Measurements from ENCODE around the gene CLDN6. TPM values are rescaled to one million over a fixed set of nuclear protein-coding genes. Genes with fewer than 3 reads are reported as not detected.

The CLDN6 gene
- polyA plus RNA-seq, 4 donors: 1.1 to 38.0 (median 32.7) TPM

DNA sequence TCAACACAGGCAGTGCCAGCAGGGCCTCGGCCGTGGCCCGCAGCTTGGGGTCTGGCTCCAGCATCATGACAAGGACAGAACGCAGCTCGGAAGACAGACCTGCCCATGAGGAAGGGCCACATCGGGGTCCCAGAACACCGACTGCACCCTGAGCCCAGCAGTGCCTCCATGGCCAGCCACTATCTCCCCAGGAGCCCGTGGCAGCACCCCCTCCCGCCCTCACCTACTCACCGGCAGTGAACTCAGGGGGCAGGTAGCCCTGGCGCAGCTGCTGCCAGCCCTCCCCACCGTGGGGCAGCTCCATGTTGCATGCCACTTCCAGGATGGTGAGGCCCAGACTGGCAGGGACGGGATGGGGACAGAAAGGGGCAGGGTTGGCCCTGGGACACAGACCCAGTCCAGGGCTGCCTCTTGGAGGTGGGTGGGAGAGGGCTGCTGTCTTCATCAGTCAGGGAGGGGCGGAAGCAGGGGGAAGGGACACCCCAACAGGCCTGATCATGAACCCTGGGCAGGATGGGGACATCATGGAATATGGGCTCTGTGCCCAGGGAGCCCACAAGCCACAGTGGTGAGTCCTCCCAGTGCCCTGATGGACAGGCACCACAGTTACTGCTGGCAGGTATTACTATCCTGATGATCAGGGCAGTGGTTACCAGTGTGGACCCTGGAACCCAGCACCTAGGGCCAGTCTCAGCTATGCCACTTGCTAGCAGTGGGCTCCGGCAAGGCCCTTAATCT is 43.5 kb downstream of the CLDN6 start:
- no peak for DNase-seq (ENCODE audit: low read depth in 4 of 4, low spot score in 3 of 4)

DNA sequence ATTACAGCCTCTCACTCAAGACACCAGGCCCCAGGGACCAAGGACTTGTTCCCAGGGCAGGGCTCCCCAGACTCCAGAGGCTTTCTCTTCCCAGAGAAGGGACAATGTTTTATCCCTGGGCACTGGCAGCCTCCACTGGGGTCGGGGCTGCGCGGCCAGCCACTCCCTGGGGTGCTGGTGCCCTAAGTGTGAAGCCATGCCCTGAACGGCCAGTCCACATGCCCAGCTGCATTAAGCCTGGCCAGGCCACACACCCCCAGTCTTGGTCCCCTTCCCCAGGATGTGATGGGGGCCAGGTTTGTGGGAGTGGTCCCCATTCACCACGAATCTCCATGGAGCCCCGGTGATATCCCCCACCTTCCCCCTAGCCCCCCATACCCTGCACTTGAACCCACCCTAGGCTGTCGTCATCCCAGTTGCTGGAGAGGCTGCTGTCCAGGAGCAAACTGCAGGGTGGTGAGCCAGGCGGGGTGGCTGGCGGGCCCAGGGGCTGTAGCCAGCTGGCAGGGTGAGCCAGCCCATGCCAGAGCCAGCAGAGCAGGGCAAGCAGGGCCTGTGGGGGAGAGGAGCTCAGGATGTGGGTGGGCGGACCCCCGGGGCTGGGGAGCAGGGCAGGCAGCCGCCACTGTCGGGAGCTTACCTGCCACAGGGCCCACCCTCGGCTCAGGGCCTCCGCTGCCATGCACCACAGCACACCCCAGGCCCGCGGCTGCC is 44.2 kb downstream of the CLDN6 start:
- DNase-seq (ENCODE audit: low read depth in 4 of 4, low spot score in 3 of 4): no peak

DNA sequence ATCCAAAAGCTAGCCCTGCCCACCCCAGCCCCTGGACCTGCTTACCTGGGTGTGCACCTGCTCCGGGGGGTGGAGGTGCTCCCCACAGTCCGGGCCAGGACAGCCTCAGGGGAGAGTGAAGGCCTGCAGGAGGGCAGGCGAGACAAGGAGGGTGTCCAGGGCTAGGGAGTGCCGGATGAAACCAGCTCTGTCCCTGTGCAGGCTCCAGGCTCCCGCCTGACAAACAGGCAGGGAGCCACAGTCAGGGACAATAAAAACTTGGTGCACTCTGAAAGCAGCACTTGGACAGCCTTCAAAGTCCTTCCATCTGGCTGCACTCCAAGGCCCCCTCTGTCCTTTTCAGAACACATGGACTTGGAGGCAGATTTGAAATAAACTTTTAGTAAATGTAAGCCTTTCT is 44.9 kb downstream of the CLDN6 start:
- DNase-seq (ENCODE audit: low read depth in 4 of 4, low spot score in 3 of 4): no peak

DNA sequence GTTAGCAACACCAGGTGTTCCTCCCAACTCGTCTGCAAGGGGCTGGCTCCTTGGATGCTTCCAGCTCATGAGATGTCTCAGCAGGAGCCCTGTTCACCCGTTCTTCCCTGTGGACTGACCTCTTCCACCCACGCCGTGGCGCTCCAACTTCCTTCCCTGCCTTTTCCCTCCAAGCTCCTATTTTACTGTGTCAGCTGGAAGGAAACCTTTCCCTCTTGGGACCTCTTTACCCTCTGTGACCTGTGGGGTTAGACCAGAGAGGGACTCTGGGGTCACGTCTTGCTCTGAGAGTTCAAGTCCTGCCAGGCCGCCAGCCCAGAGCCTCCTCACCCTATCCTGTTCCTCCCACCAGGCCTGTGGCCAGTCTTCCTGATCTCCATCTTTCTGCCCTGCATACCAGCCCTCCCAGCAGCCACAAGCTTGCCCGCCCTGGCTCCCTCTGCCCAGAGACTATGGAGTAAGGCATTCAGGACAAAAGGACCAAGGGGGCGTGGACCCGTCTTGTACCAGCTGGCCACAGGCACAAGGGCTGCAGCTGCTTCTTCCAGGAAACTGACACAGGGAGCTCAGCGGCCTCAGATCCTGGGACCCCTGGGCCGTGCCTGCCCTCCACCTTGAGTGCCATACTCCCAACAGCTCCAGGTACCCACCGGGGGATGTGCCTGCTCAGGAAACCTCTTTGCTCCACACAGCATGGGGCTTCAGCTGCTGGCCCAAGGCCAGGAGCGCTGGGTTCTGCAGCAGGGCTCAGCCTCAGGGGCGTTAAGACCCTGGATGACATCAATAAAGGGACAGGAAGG is 45.8 kb downstream of the CLDN6 start:
- no peak for DNase-seq (ENCODE audit: low read depth in 4 of 4, low spot score in 3 of 4)

DNA sequence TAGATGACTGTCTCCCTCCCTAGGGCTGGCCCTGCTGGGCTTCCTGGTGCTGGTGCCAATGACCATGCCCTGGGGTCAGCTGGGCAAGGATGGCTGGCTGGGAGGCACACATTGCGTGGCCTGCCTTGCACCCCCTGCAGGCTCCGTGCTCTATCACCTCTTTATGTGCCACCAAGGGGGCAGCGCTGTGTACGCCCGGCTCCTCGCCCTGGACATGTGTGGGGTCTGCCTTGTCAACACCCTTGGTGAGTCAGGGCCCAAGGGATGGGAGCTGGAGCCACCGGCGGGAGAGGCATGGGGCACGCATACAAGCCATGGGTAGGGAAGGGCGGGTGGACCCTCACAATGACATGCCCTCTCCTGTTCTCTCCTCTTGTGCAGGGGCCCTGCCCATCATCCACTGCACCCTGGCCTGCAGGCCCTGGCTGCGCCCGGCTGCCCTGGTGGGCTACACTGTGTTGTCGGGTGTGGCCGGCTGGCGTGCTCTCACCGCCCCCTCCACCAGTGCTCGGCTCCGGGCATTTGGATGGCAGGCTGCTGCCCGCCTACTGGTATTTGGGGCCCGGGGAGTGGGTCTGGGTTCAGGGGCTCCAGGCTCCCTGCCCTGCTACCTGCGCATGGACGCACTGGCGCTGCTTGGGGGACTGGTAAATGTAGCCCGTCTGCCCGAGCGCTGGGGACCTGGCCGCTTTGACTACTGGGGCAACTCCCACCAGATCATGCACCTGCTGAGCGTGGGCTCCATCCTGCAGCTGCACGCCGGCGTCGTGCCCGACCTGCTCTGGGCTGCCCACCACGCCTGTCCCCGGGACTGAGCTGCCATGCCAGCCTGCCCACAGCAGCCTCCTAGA is 46.6 kb downstream of the CLDN6 start:
- DNase-seq (ENCODE audit: low read depth in 4 of 4, low spot score in 3 of 4): no peak

DNA sequence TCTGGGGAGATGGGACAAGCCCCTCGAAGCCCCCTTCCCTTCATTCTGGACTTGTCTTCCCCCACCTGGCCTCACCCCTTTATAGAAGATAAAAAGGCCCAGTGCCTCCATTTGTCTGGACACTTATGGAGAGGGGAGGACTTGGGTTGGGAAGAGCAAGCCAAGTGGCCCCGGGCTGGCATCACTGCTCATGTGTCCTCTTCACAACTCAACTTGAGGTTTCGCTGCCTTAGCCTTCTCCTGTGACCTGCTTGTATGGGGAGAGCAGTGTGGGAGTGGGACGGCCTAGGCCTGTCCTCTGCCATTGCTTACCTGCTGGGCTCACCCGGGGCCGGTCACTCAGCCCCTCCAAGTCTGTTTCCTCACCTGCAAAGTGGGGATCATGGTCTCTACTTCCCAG is 47.4 kb downstream of the CLDN6 start:
- no peak for DNase-seq (ENCODE audit: low read depth in 4 of 4, low spot score in 3 of 4)

DNA sequence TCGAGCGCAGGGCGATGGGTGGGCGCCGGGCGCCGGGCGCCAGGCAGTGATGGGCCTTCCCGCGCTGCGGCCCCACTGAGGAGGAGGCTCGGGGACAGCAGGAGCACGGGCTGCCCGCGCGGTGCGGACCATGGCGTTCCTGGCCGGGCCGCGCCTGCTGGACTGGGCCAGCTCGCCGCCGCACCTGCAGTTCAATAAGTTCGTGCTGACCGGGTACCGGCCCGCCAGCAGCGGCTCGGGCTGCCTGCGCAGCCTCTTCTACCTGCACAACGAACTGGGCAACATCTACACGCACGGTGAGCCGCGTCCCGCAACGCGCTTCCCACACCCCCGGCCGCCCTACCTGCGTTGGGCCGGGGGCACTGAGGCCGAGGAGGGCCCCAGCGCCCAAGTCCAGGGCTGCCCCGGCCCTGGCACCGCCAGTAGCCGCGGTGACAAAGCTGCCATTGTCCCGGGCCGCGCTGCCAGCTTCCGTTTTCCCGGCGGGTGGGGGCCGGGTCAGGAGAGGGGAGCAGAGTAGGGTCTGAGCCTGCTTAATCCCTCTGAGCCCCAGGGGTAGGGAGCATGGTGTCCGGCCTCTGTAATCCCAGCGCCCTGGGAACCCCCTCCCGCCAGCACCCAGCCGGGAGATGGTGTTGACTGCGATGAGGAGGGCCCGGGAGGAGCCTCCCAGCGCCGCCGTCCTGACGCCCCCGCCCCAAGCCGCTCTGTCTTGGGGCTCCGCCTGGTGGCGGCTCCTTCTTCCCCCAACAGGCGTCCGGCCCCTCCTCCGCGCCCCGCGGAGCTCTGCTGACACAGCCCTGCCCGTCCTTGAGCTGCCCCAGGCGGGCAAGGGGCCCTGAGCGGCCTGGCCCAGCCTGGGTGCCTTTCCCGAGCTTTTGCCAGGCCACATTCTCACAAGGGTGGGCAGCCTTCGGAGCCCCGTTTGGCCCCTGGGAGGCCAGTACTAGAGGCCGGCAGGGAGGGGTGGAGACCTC is 48.1 kb downstream of the CLDN6 start:
- no peak for DNase-seq (ENCODE audit: low read depth in 4 of 4, low spot score in 3 of 4)

DNA sequence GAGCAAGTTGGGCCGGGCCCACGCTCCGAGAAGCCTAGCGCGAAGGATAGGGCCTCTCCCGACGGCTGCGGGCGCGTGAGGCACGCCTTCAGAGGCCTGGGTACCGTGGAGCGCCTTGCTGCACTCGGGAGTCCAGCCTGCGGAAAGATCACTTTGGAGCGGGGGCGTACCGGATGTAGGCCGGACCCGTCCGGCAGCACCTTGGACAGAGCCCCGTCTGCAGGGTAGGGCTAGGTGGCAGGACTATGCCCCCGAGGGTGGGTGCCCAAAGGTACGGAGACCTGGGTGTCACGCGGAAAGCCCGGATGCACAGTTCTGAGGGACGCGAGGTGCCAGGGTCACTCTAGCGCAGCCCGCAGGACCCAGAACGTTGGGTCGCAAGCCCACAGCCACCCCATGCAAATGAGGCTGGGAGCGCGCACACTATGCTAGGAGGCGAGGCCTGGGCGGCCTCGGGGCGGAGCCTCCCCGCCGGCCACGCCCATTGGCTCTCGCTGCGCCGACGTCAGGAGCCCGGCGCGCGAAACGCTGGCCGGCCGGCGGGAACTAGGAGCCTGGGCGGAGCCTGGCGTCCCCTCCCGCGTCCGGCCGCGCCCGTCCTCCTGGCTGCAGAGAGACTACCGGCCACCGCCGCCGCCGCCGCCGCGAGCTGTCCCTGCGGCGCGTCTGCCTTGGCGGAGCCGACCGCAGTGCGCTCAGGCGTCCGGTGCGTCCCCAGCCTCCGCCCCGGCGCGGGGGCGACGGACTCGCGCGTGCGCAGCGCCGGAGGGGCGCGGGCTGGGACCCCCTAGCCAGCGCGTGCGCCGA is 49.0 kb downstream of the CLDN6 start, which contains the start of gene PAQR4:
TSS of gene PAQR4 (plus strand) at position 611 of the 807 bp plus-strand sequence. CDS start 327 bp downstream, outside the sequence.
- DNase-seq (ENCODE audit: low read depth in 4 of 4, low spot score in 3 of 4): peak; percentile 72 to 83 (median 76)

DNA sequence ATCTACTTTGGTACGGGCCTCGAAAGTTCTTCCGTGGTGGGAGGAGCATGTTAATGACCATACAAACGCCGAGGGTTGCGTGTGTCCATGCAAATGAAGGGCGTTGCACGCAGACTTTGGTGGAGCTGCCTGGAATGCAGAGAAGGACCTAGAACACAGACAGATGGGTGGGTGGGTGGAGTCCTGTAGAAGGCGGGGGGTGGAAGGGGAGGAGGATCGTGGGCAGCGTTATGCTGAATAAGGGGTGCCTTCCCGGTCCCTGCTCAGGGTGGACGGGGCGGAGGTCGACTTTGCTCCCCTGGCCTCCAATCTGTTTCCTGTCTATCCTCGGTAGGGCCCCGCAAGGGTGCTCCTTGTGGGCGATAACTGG is 49.6 kb downstream of the CLDN6 start:
- DNase-seq (ENCODE audit: low read depth in 4 of 4, low spot score in 3 of 4): no peak

DNA sequence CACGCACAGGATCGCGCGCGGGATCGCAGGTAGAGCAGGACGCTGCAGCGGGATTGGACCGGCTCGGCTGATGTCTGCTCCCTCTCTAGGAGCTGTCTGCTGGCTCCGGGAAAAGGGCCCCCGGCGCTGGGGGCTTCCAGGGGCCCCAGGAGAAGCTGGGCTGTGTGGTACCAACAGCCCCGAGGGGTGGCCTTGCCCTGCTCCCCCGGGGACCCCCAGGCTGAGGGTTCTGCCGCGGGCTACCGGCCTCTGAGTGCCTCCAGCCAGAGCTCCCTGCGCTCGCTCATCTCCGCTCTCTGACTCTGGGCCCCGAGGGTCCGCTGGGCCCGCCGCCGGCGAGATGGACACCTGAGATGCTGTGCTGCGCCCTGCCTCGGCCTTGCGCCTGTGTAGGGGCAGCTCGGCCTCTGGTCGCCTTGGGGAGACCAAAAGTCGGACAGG is 50.2 kb downstream of the CLDN6 start:
- no peak for DNase-seq (ENCODE audit: low read depth in 4 of 4, low spot score in 3 of 4)

DNA sequence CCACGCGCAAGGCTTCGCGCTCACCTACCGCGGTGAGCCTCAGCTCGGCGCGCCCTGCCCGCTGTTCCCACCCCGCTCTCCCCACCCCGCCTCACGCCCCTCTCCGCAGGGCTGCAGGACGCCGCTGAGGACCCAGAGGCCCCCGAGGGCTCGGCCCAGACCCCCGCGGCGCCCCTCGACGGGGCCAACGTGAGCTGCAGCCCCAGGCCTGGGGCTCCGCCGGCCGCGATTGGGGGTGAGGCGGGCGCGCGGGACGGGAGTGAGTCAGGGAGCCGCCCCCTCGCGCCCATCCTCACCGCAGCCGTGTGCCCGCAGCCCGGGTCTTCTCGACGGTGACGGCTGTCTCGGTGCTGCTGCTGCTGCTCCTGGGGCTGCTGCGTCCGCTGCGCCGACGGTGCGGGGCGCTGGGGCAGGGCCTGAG is 50.8 kb downstream of the CLDN6 start:
- DNase-seq (ENCODE audit: low read depth in 4 of 4, low spot score in 3 of 4): no peak

DNA sequence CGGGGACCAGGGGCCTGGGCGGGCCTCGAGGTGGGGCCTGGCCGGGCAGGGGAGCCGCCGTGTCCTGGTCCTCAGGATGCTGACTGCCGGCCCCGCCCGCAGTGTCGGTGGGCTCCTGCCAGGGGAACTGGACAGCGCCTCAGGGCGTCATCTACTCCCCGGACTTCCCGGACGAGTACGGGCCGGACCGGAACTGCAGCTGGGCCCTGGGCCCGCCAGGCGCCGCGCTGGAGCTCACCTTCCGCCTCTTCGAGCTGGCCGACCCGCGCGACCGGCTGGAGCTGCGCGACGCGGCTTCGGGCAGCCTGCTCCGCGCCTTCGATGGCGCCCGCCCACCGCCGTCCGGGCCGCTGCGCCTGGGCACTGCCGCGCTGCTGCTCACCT is 51.2 kb downstream of the CLDN6 start:
- DNase-seq (ENCODE audit: low read depth in 4 of 4, low spot score in 3 of 4): no peak

DNA sequence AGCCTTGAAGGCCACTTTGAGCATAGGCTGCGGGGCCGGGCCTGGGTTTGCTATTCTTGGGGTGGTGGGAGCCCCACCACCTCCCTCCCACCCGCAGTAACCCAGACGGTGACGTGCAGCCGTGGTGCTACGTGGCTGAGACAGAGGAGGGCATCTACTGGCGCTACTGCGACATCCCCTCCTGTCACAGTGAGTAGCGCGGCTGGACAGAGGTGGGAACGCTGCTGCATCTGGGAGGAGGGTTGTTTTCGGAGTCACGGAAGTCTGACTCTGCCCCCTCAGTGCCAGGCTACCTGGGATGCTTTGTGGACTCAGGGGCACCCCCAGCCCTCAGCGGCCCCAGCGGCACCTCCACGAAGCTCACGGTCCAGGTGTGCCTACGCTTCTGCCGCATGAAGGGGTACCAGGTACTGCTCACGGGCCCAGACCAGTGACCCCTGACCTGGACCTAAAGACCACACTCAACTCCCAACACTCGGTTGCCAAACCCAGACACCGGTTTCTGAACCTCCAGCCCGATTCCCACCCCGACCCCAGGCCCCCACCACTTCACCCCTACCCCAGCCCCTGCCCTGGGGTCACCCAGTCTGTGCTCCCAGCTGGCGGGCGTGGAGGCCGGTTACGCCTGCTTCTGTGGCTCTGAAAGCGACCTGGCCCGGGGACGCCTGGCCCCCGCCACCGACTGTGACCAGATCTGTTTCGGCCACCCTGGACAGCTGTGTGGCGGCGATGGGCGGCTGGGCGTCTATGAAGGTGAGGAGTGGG is 51.8 kb downstream of the CLDN6 start:
- no peak for DNase-seq (ENCODE audit: low read depth in 4 of 4, low spot score in 3 of 4)

Other genes with a start within 250 kb of the CLDN6 start
- 100 to 1,000 TPM; 211 to 300 (median 224) TPM for gene ELOB, start 240.9 kb downstream of the CLDN6 start, polyA plus RNA-seq (ENCODE audit: insufficient read length in 4 of 4)
- under 1 TPM in 3 of 4 donors, not detected in 1; 0.18 to 0.80 (median 0.20) TPM for gene PRSS33, start 230.6 kb downstream of the CLDN6 start, polyA plus RNA-seq (ENCODE audit: insufficient read length in 4 of 4)
- not detected for gene PRSS41, start 219.7 kb downstream of the CLDN6 start, polyA plus RNA-seq (ENCODE audit: insufficient read length in 4 of 4)
- gene PRSS21, start 200.9 kb downstream of the CLDN6 start, polyA plus RNA-seq (ENCODE audit: insufficient read length in 4 of 4): under 1 TPM in 1 of 4 donors, not detected in 3; 0.44 TPM
- under 1 TPM in 3 of 4 donors, not detected in 1; 0.42 to 0.50 (median 0.47) TPM for gene ZG16B, start 187.9 kb downstream of the CLDN6 start, polyA plus RNA-seq (ENCODE audit: insufficient read length in 4 of 4)
- gene PRSS22, start 160.0 kb downstream of the CLDN6 start, polyA plus RNA-seq (ENCODE audit: insufficient read length in 4 of 4): 10 to 100 TPM in 1 of 4 donors, 1 to 10 TPM in 2, under 1 TPM in 1; 0.35 to 14.5 (median 6.9) TPM
- 10 to 100 TPM; 21.1 to 30.0 (median 23.1) TPM for gene FLYWCH2, start 135.0 kb downstream of the CLDN6 start, polyA plus RNA-seq (ENCODE audit: insufficient read length in 4 of 4)
- gene FLYWCH1, start 106.3 kb downstream of the CLDN6 start, polyA plus RNA-seq (ENCODE audit: insufficient read length in 4 of 4): 10 to 100 TPM; 14.9 to 35.3 (median 18.5) TPM
- gene KREMEN2, start 53.9 kb downstream of the CLDN6 start, polyA plus RNA-seq (ENCODE audit: insufficient read length in 4 of 4): 1 to 10 TPM in 3 of 4 donors, not detected in 1; 1.4 to 2.2 (median 1.4) TPM
- 10 to 100 TPM in 2 of 4 donors, 1 to 10 TPM in 2; 7.0 to 10.8 (median 9.8) TPM for gene PAQR4, start 48.8 kb downstream of the CLDN6 start, polyA plus RNA-seq (ENCODE audit: insufficient read length in 4 of 4)
- 10 to 100 TPM; 13.1 to 26.8 (median 16.5) TPM for gene PKMYT1, start 37.7 kb downstream of the CLDN6 start, polyA plus RNA-seq (ENCODE audit: insufficient read length in 4 of 4)
- gene CLDN9, start 5.3 kb downstream of the CLDN6 start, polyA plus RNA-seq (ENCODE audit: insufficient read length in 4 of 4): 1 to 10 TPM in 3 of 4 donors, under 1 TPM in 1; 0.87 to 4.7 (median 2.3) TPM
- 10 to 100 TPM in 2 of 4 donors, 1 to 10 TPM in 2; 4.4 to 19.3 (median 10.7) TPM for gene TNFRSF12A, start 2.2 kb upstream of the CLDN6 start, polyA plus RNA-seq (ENCODE audit: insufficient read length in 4 of 4)
- gene HCFC1R1, start 5.8 kb upstream of the CLDN6 start, polyA plus RNA-seq (ENCODE audit: insufficient read length in 4 of 4): 100 to 1,000 TPM in 1 of 4 donors, 10 to 100 TPM in 3; 61.3 to 102 (median 72.0) TPM
- gene THOC6, start 5.9 kb upstream of the CLDN6 start, polyA plus RNA-seq (ENCODE audit: insufficient read length in 4 of 4): 10 to 100 TPM; 22.9 to 36.2 (median 28.0) TPM
- gene BICDL2, start 18.8 kb upstream of the CLDN6 start, polyA plus RNA-seq (ENCODE audit: insufficient read length in 4 of 4): 1 to 10 TPM in 3 of 4 donors, under 1 TPM in 1; 0.07 to 7.7 (median 2.6) TPM
- gene MMP25, start 28.4 kb upstream of the CLDN6 start, polyA plus RNA-seq (ENCODE audit: insufficient read length in 4 of 4): 1 to 10 TPM in 3 of 4 donors, under 1 TPM in 1; 0.67 to 2.7 (median 1.5) TPM
- 10 to 100 TPM; 35.1 to 45.5 (median 36.3) TPM for gene IL32, start 47.5 kb upstream of the CLDN6 start, polyA plus RNA-seq (ENCODE audit: insufficient read length in 4 of 4)
- gene ZSCAN10, start 81.1 kb upstream of the CLDN6 start, polyA plus RNA-seq (ENCODE audit: insufficient read length in 4 of 4): under 1 TPM in 1 of 4 donors, not detected in 3; 0.20 TPM
- 10 to 100 TPM; 13.1 to 20.6 (median 15.4) TPM for gene ZNF205, start 94.4 kb upstream of the CLDN6 start, polyA plus RNA-seq (ENCODE audit: insufficient read length in 4 of 4)
- gene ZNF213, start 116.8 kb upstream of the CLDN6 start, polyA plus RNA-seq (ENCODE audit: insufficient read length in 4 of 4): 10 to 100 TPM; 10.1 to 15.9 (median 11.6) TPM
- not detected for gene OR1F1, start 170.0 kb upstream of the CLDN6 start, polyA plus RNA-seq (ENCODE audit: insufficient read length in 4 of 4)
- gene ZNF200, start 217.0 kb upstream of the CLDN6 start, polyA plus RNA-seq (ENCODE audit: insufficient read length in 4 of 4): 10 to 100 TPM; 12.0 to 14.9 (median 13.5) TPM
- under 1 TPM; 0.22 to 0.47 (median 0.29) TPM for gene MEFV, start 238.4 kb upstream of the CLDN6 start, polyA plus RNA-seq (ENCODE audit: insufficient read length in 4 of 4)